HEK293 (cell line): ENCODE data around the gene NDOR1.
"Not testable (repeated sequence)": the region's sequence is repeated elsewhere in the genome, so short reads cannot be mapped to it uniquely, and the experiment has no call there.

Experiments used
- CTCF ChIA-PET: fragments of 350-600 bp; formaldehyde crosslinking; extraction: SDS; loops from one replicate; lab custom pipeline; 2021; ENCODE audit warnings: antibody characterized with exemption; lab: Yijun Ruan, JAX
- POLR2A ChIA-PET: fragments of 300-600 bp; formaldehyde crosslinking; extraction: SDS; loops from one replicate; lab custom pipeline; 2020; ENCODE audit warnings: antibody characterized with exemption, inconsistent platforms; lab: Yijun Ruan, JAX
- H3K27ac ChIP-seq: fragments of 200-500 bp; sonication (Bioruptor generic); 2 replicates; pipeline ENCODE4 v1.5.1; 2014; ENCODE audit warnings: low read depth, low read length, control low read depth, inconsistent platforms; ENCODE audit errors: extremely low read depth
- H3K36me3 ChIP-seq, 2 experiments: fragments of 200-500 bp in 1 of 2; sonication (Bioruptor generic) in 1 of 2; 1 replicate in 1 of 2; 2 replicates in 1 of 2; pipeline ENCODE4 v1.5.1; 2014 to 2017; ENCODE audit warnings: inconsistent platforms in 2 of 2, low read length in 2 of 2; ENCODE audit not compliant: control insufficient read depth in 2 of 2, insufficient read depth in 1 of 2
- H3K4me1 ChIP-seq: fragments of 200-500 bp; sonication (Bioruptor generic); 2 replicates; pipeline ENCODE4 v1.5.1; 2014; ENCODE audit warnings: mild to moderate bottlenecking, low read length, inconsistent platforms; ENCODE audit not compliant: control insufficient read depth, insufficient read depth
- H3K4me3 ChIP-seq: 2 replicates; pipeline ENCODE4 v1.5.1; 2011; ENCODE audit warnings: low read depth, mild to moderate bottlenecking, control low read depth, low read length, moderate library complexity
- H3K9me3 ChIP-seq: fragments of 200-500 bp; sonication (Bioruptor generic); 2 replicates; pipeline ENCODE4 v1.5.1; 2014; ENCODE audit warnings: low read depth, low read length, inconsistent platforms; ENCODE audit not compliant: control insufficient read depth, insufficient read depth
- GLI2 ChIP-seq: fragments of 450-650 bp; formaldehyde crosslinking; IDR thresholded peaks from 2 replicates; pipeline ENCODE4; 2017; ENCODE audit warnings: missing biosample characterization, missing genetic modification characterization, low read depth, borderline replicate concordance
- GLI4 ChIP-seq: fragments of 450-650 bp; formaldehyde crosslinking; IDR thresholded peaks from 2 replicates; pipeline ENCODE4 v1.5.1; 2016; ENCODE audit warnings: missing biosample characterization, missing genetic modification characterization
- SCRT1 ChIP-seq: fragments of 450-650 bp; formaldehyde crosslinking; IDR thresholded peaks from 2 replicates; pipeline ENCODE4 v1.5.1; 2016; ENCODE audit warnings: missing biosample characterization, missing genetic modification characterization, borderline replicate concordance
- SETDB1 ChIP-seq: IDR thresholded peaks from one replicate; pipeline ENCODE4 v1.6.1; 2017; ENCODE audit warnings: mild to moderate bottlenecking, low read length, moderate library complexity, mixed read lengths; ENCODE audit not compliant: insufficient read length
- SP7 ChIP-seq: fragments of 450-650 bp; formaldehyde crosslinking; IDR thresholded peaks from 2 replicates; pipeline ENCODE4 v1.5.1; 2016; ENCODE audit warnings: missing biosample characterization, missing genetic modification characterization
- WT1 ChIP-seq: fragments of 450-650 bp; formaldehyde crosslinking; IDR thresholded peaks from 2 replicates; pipeline ENCODE4 v1.5.1; 2016; ENCODE audit warnings: missing biosample characterization, missing genetic modification characterization
- ZBTB48 ChIP-seq: fragments of 450-650 bp; formaldehyde crosslinking; IDR thresholded peaks from 2 replicates; pipeline ENCODE4 v1.5.1; 2016; ENCODE audit warnings: missing biosample characterization, missing genetic modification characterization
- ZBTB8A ChIP-seq: fragments of 450-650 bp; formaldehyde crosslinking; IDR thresholded peaks from 2 replicates; pipeline ENCODE4 v1.5.1; 2016; ENCODE audit warnings: missing biosample characterization, missing genetic modification characterization
- ZFP69B ChIP-seq: fragments of 450-650 bp; formaldehyde crosslinking; IDR thresholded peaks from 2 replicates; pipeline ENCODE4 v1.5.1; 2016; ENCODE audit warnings: missing biosample characterization, missing genetic modification characterization
- ZIC2 ChIP-seq: fragments of 450-650 bp; formaldehyde crosslinking; IDR thresholded peaks from 2 replicates; pipeline ENCODE4 v1.5.1; 2016; ENCODE audit warnings: missing biosample characterization, missing genetic modification characterization
- ZNF132 ChIP-seq: fragments of 450-650 bp; formaldehyde crosslinking; IDR thresholded peaks from 2 replicates; pipeline ENCODE4 v1.5.1; 2017; ENCODE audit warnings: missing biosample characterization, missing genetic modification characterization, borderline replicate concordance
- ZNF133 ChIP-seq: fragments of 450-650 bp; formaldehyde crosslinking; IDR thresholded peaks from 2 replicates; pipeline ENCODE4 v1.5.1; 2016; ENCODE audit warnings: missing biosample characterization, missing genetic modification characterization
- ZNF140 ChIP-seq: fragments of 450-650 bp; formaldehyde crosslinking; IDR thresholded peaks from 2 replicates; pipeline ENCODE4 v1.5.1; 2016; ENCODE audit warnings: missing biosample characterization, missing genetic modification characterization
- ZNF157 ChIP-seq: fragments of 450-650 bp; formaldehyde crosslinking; IDR thresholded peaks from 2 replicates; pipeline ENCODE4 v1.5.1; 2016; ENCODE audit warnings: missing biosample characterization, missing genetic modification characterization
- ZNF169 ChIP-seq: fragments of 450-650 bp; formaldehyde crosslinking; IDR thresholded peaks from 2 replicates; pipeline ENCODE4 v1.5.1; 2016; ENCODE audit warnings: missing biosample characterization, missing genetic modification characterization
- ZNF19 ChIP-seq: fragments of 450-650 bp; formaldehyde crosslinking; IDR thresholded peaks from 2 replicates; pipeline ENCODE4; 2016; ENCODE audit warnings: missing biosample characterization, missing genetic modification characterization, low read depth
- ZNF302 ChIP-seq: fragments of 450-650 bp; formaldehyde crosslinking; IDR thresholded peaks from 2 replicates; pipeline ENCODE4 v1.5.1; 2016; ENCODE audit warnings: missing biosample characterization, missing genetic modification characterization, low read depth
- ZNF350 ChIP-seq: fragments of 450-650 bp; formaldehyde crosslinking; IDR thresholded peaks from 2 replicates; pipeline ENCODE4 v1.5.0; 2017; ENCODE audit warnings: missing biosample characterization, mild to moderate bottlenecking, missing genetic modification characterization
- ZNF48 ChIP-seq: fragments of 450-650 bp; formaldehyde crosslinking; IDR thresholded peaks from 2 replicates; pipeline ENCODE4 v1.5.1; 2016; ENCODE audit warnings: missing biosample characterization, missing genetic modification characterization
- ZNF514 ChIP-seq: fragments of 450-650 bp; formaldehyde crosslinking; IDR thresholded peaks from 2 replicates; pipeline ENCODE4 v1.5.1; 2016; ENCODE audit warnings: missing biosample characterization, missing genetic modification characterization
- ZNF549 ChIP-seq: fragments of 450-650 bp; IDR thresholded peaks from 2 replicates; pipeline ENCODE4 v1.5.1; 2018; ENCODE audit warnings: missing biosample characterization, missing genetic modification characterization, mild to moderate bottlenecking, inconsistent platforms, moderate library complexity
- ZNF571 ChIP-seq: fragments of 450-650 bp; formaldehyde crosslinking; IDR thresholded peaks from 2 replicates; pipeline ENCODE4 v1.5.0; 2017; ENCODE audit warnings: missing biosample characterization, missing genetic modification characterization
- ZNF585B ChIP-seq: fragments of 450-650 bp; formaldehyde crosslinking; IDR thresholded peaks from 2 replicates; pipeline ENCODE4 v1.5.1; 2016; ENCODE audit warnings: missing biosample characterization, missing genetic modification characterization
- ZNF600 ChIP-seq: fragments of 450-650 bp; formaldehyde crosslinking; IDR thresholded peaks from 2 replicates; pipeline ENCODE4 v1.5.1; 2016; ENCODE audit warnings: missing biosample characterization, missing genetic modification characterization
- ZNF626 ChIP-seq: fragments of 450-650 bp; sonication (Bioruptor Pico); formaldehyde crosslinking; IDR thresholded peaks from 2 replicates; pipeline ENCODE4 v1.5.1; 2018; ENCODE audit warnings: missing biosample characterization, missing genetic modification characterization, inconsistent platforms
- ZNF843 ChIP-seq: fragments of 450-650 bp; formaldehyde crosslinking; IDR thresholded peaks from 2 replicates; pipeline ENCODE4 v1.5.1; 2016; ENCODE audit warnings: missing biosample characterization, missing genetic modification characterization
- ZSCAN23 ChIP-seq: fragments of 450-650 bp; formaldehyde crosslinking; IDR thresholded peaks from 2 replicates; pipeline ENCODE4 v1.5.1; 2016; ENCODE audit warnings: missing biosample characterization, missing genetic modification characterization
- TF ChIP-seq, protein P1 (sequence below): fragments of 450-650 bp; formaldehyde crosslinking; IDR thresholded peaks from 2 replicates; pipeline ENCODE4 v1.5.1; 2016; ENCODE audit warnings: missing biosample characterization, missing genetic modification characterization
- TF ChIP-seq, protein P2 (sequence below): fragments of 450-650 bp; formaldehyde crosslinking; IDR thresholded peaks from 2 replicates; pipeline ENCODE4 v1.5.1; 2016; ENCODE audit warnings: missing biosample characterization, missing genetic modification characterization
- TF ChIP-seq, protein P3 (sequence below): fragments of 450-650 bp; formaldehyde crosslinking; IDR thresholded peaks from 2 replicates; pipeline ENCODE4 v1.5.1; 2016; ENCODE audit warnings: missing biosample characterization, missing genetic modification characterization

Gene NDOR1

DNA sequence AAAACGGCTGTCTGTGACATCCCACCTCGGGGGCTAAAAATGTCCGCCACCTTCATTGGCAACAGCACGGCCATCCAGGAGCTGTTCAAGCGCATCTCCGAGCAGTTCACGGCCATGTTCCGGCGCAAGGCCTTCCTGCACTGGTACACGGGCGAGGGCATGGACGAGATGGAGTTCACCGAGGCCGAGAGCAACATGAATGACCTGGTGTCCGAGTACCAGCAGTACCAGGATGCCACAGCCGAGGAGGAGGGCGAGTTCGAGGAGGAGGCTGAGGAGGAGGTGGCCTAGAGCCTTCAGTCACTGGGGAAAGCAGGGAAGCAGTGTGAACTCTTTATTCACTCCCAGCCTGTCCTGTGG is 37.7 kb downstream of the NDOR1 start:
- TF ChIP-seq ZNF169 (tag by site-specific recombination) (0 out of 2 replicates have a peak, but pooled peaks have one; percentile 6), ZNF600 (tag by site-specific recombination) (peak; percentile 84)
- TF ChIP-seq, all 188 proteins: peak for 2; not testable (repeated sequence) for 186
- H3K4me3 ChIP-seq, H3K4me1 ChIP-seq, H3K9me3 ChIP-seq, H3K27ac ChIP-seq: not testable (repeated sequence)
- ChIA-PET POLR2A (interaction anchor here (0.6 to 11.5 kb wide), 14 partner anchors 9 to 195 kb away, joined by 3 to 336 read pairs (median 7); partner anchors contain the start of genes CYSRT1, MAN1B1, NELFB and NRARP), CTCF (interaction anchor here (1.3 kb wide), 1 partner anchor 11 kb away, joined by 13 read pairs; the partner anchor contains the start of gene NELFB)
- peaks cover 0 to 32% of the 10 kb centered on the region in 2 experiments; a peak in 1 of 3 replicates for H3K36me3 ChIP-seq

DNA sequence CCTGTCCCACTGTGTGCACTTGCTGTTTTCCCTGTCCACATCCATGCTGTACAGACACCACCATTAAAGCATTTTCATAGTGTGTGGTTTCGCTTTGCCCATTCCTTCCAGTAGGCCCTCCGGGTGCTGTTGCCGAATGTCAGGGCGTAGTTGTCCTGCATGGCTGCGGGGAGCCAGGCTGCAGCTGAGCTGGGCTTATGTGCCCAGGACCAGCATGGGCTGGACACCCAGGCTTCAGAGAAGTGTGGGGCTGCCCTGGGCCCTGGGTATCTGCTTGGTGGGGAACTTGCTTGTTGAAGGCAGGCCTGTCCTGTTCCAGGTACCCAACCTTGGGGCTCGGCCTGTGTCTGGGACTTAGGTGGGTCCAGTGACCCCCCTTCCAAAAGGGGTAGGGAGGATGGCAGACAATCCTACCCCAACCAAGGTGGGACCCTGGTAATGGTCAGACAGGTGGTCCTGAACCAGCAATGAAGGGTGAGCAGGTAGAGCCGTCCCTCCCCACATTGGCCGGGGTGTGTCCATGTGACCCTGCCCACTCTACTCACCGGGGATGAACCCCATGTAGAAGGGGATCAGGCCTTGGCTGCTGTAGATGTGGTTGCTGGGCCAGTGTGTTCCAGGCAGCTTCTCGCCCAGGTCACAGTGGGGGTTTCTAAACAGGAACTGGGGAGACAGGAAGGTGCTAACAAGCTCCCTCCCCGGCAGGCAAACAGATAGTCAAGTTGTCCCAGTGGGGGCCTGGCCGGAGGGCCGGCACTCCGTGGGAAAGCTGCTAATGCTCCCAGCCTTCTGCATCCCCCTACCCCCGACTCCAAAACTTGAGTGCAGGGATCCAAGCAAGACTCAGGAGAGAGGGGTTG is 38.4 kb downstream of the NDOR1 start:
- H3K36me3 ChIP-seq = peaks cover 0 to 27% of the 10 kb centered on the region in 2 experiments; a peak in 1 of 3 replicates
- ChIA-PET CTCF (interaction anchor here (0.7 to 3.6 kb wide), 3 partner anchors 7 to 20 kb away, joined by 5 to 29 read pairs (median 16); partner anchors contain the start of gene NELFB), POLR2A (interaction anchor here (0.6 to 11.5 kb wide), 15 partner anchors 7 to 453 kb away, joined by 3 to 336 read pairs (median 6); partner anchors contain the start of genes CYSRT1, NELFB, RNF208 and RNF224)
- H3K9me3 ChIP-seq = no peaks in the 10 kb centered on the region
- 0 out of 2 replicates have a peak, but pooled peaks cover 3% of the 10 kb centered on the region for H3K4me1 ChIP-seq
- no peak overlapping the region for H3K27ac ChIP-seq
- H3K4me3 ChIP-seq = no peak overlapping the region
- TF ChIP-seq SP7 (tag by site-specific recombination) = no peak
- TF ChIP-seq, protein P1, sequence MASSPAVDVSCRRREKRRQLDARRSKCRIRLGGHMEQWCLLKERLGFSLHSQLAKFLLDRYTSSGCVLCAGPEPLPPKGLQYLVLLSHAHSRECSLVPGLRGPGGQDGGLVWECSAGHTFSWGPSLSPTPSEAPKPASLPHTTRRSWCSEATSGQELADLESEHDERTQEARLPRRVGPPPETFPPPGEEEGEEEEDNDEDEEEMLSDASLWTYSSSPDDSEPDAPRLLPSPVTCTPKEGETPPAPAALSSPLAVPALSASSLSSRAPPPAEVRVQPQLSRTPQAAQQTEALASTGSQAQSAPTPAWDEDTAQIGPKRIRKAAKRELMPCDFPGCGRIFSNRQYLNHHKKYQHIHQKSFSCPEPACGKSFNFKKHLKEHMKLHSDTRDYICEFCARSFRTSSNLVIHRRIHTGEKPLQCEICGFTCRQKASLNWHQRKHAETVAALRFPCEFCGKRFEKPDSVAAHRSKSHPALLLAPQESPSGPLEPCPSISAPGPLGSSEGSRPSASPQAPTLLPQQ (tag by site-specific recombination) = no peak
- no peak for TF ChIP-seq ZNF571 (tag by site-specific recombination)
- no peak for TF ChIP-seq ZNF514 (tag by site-specific recombination)
- peak; percentile 41 for TF ChIP-seq ZBTB8A (tag by site-specific recombination)
- no peak for TF ChIP-seq ZNF302
- no peak for TF ChIP-seq ZNF133
- TF ChIP-seq ZNF843 (tag by site-specific recombination) = no peak
- no peak for TF ChIP-seq GLI2 (tag by site-specific recombination)
- TF ChIP-seq ZIC2 (tag by site-specific recombination) = peak; percentile 91
- TF ChIP-seq SCRT1 = no peak
- TF ChIP-seq ZNF132 = no peak
- TF ChIP-seq ZFP69B (tag by site-specific recombination) = no peak
- no peak for TF ChIP-seq ZNF585B (tag by site-specific recombination)
- TF ChIP-seq WT1 = no peak
- no peak for TF ChIP-seq ZNF140 (tag by site-specific recombination)
- no peak for TF ChIP-seq ZNF626 (tag by site-specific recombination)
- TF ChIP-seq ZNF350 (tag by site-specific recombination) = no peak
- TF ChIP-seq ZNF600 (tag by site-specific recombination) = 0 out of 2 replicates have a peak, but pooled peaks have one; percentile 40
- TF ChIP-seq, protein P2, sequence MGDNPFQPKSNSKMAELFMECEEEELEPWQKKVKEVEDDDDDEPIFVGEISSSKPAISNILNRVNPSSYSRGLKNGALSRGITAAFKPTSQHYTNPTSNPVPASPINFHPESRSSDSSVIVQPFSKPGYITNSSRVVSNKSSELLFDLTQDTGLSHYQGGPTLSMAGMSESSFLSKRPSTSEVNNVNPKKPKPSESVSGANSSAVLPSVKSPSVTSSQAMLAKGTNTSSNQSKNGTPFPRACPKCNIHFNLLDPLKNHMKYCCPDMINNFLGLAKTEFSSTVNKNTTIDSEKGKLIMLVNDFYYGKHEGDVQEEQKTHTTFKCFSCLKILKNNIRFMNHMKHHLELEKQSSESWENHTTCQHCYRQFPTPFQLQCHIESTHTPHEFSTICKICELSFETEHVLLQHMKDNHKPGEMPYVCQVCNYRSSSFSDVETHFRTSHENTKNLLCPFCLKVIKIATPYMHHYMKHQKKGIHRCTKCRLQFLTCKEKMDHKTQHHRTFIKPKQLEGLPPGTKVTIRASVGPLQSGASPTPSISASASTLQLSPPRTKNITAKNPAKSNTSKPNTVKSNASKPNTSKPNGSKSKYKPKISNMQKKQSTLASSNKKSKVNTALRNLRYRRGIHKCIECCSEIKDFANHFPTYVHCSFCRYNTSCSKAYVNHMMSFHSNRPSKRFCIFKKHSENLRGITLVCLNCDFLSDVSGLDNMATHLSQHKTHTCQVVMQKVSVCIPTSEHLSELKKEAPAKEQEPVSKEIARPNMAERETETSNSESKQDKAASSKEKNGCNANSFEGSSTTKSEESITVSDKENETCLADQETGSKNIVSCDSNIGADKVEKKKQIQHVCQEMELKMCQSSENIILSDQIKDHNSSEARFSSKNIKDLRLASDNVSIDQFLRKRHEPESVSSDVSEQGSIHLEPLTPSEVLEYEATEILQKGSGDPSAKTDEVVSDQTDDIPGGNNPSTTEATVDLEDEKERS (tag by site-specific recombination) = no peak
- TF ChIP-seq SETDB1 = no peak
- no peak for TF ChIP-seq ZNF19 (tag by site-specific recombination)
- TF ChIP-seq ZNF157 = no peak
- TF ChIP-seq ZNF549 (tag by site-specific recombination) = no peak
- no peak for TF ChIP-seq ZNF48 (tag by site-specific recombination)
- TF ChIP-seq GLI4 (tag by site-specific recombination) = no peak
- TF ChIP-seq, protein P3, sequence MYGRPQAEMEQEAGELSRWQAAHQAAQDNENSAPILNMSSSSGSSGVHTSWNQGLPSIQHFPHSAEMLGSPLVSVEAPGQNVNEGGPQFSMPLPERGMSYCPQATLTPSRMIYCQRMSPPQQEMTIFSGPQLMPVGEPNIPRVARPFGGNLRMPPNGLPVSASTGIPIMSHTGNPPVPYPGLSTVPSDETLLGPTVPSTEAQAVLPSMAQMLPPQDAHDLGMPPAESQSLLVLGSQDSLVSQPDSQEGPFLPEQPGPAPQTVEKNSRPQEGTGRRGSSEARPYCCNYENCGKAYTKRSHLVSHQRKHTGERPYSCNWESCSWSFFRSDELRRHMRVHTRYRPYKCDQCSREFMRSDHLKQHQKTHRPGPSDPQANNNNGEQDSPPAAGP (tag by site-specific recombination) = no peak
- TF ChIP-seq ZSCAN23 (tag by site-specific recombination) = no peak
- peak; percentile 9; the same call in 1 of the 2 replicates for TF ChIP-seq ZBTB48 (tag by site-specific recombination)
